MM.1S (cell line): ENCODE results near the gene POLD1.
A peak's percentile ranks its signal among the peaks of the same experiment; 100 is the strongest.
"Not testable (repeated sequence)": the region's sequence is repeated elsewhere in the genome, so short reads cannot be mapped to it uniquely, and the experiment has no call there.

Experiments used
- DNase-seq: peaks from one replicate; pipeline ENCODE4 v3.0.0-alpha.2; 2015
- H2AFZ ChIP-seq: fragments of 300-600 bp; sonication (generic); 2 replicates; pipeline ENCODE4 v1.6.0; 2016; ENCODE audit warnings: antibody characterized with exemption, low read length
- H3F3A ChIP-seq: fragments of 300-600 bp; sonication (generic); 2 replicates; pipeline ENCODE4 v1.6.1; 2016; ENCODE audit warnings: mild to moderate bottlenecking, antibody characterized with exemption, low read length, moderate library complexity, mixed read lengths; ENCODE audit not compliant: insufficient read depth
- H3K27ac ChIP-seq: fragments of 300-600 bp; sonication (generic); 2 replicates; pipeline ENCODE4 v1.5.1; 2016; ENCODE audit warnings: mild to moderate bottlenecking, low read length
- H3K27me3 ChIP-seq: fragments of 300-600 bp; sonication (generic); replicated peaks from 2 replicates; pipeline ENCODE4 v1.6.0; 2016; ENCODE audit warnings: low read length; ENCODE audit not compliant: insufficient read depth
- H3K36me3 ChIP-seq: fragments of 300-600 bp; sonication (generic); replicated peaks from 2 replicates; pipeline ENCODE4 v1.6.1; 2016; ENCODE audit warnings: mild to moderate bottlenecking, low read length, mixed read lengths; ENCODE audit not compliant: insufficient read depth
- H3K4me1 ChIP-seq: fragments of 300-600 bp; sonication (generic); 2 replicates; pipeline ENCODE4 v1.6.1; 2016; ENCODE audit warnings: low read length, mixed read lengths
- H3K4me2 ChIP-seq: fragments of 300-600 bp; sonication (generic); 2 replicates; pipeline ENCODE4 v1.6.0; 2016; ENCODE audit warnings: low read depth, low read length
- H3K4me3 ChIP-seq: fragments of 300-600 bp; sonication (generic); 2 replicates; pipeline ENCODE4 v1.5.1; 2016; ENCODE audit warnings: low read length, mixed read lengths
- H3K79me2 ChIP-seq: fragments of 300-600 bp; sonication (generic); 2 replicates; pipeline ENCODE4 v1.6.1; 2016; ENCODE audit warnings: mixed run types, low read length, mixed read lengths
- H3K9ac ChIP-seq: fragments of 300-600 bp; sonication (generic); 2 replicates; pipeline ENCODE4 v1.6.1; 2016; ENCODE audit warnings: low read length, mixed read lengths
- H3K9me2 ChIP-seq: fragments of 300-600 bp; sonication (generic); replicated peaks from 2 replicates; pipeline ENCODE4 v1.6.1; 2016; ENCODE audit warnings: mild to moderate bottlenecking, low read length, mixed read lengths; ENCODE audit not compliant: insufficient read depth
- H3K9me3 ChIP-seq: fragments of 300-600 bp; sonication (generic); replicated peaks from 2 replicates; pipeline ENCODE4 v1.6.1; 2016; ENCODE audit warnings: mild to moderate bottlenecking, low read length, mixed read lengths; ENCODE audit not compliant: insufficient read depth
- H4K20me1 ChIP-seq: fragments of 300-600 bp; sonication (generic); 2 replicates; pipeline ENCODE4 v1.6.1; 2016; ENCODE audit warnings: mild to moderate bottlenecking, low read length, moderate library complexity, mixed read lengths; ENCODE audit not compliant: insufficient read depth
- EZH2 ChIP-seq: fragments of 300-600 bp; sonication (generic); optimal IDR thresholded peaks from 2 replicates; pipeline ENCODE3; 2017; ENCODE audit warnings: low read depth, mild to moderate bottlenecking, antibody characterized with exemption, low read length, mixed read lengths
- EZH2phosphoT487 ChIP-seq: fragments of 300-600 bp; sonication (generic); IDR thresholded peaks from 2 replicates; pipeline ENCODE4 v1.6.1; 2018; ENCODE audit warnings: antibody characterized with exemption, low read length
- TF ChIP-seq, protein P1 (sequence below): fragments of 300-600 bp; sonication (generic); IDR thresholded peaks from 2 replicates; pipeline ENCODE4 v1.5.1; 2016; ENCODE audit warnings: antibody characterized with exemption, low read length, mixed read lengths

The POLD1 gene

DNA sequence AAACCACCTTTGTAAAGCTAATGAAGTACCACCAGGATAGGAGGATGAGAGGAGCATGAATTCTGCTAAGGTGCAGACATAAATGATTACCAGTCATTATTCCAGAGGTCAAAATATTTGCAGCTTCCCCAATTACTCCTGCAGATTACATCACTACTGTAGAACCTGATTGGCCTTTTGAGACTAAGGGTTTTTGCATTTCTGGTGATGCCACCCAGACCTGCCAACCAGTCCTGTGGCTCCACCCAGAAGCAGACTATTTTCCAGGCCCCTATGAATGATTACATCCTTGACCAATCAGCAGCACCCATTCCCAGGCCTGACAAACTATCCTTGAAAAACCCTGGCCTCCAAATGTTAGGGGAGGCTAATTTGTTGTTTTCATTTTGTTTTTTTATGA, 43.8 kb upstream of the POLD1 start:
- Histone ChIP-seq H3K27ac (no peak overlapping the region), H3K9me2 (no peaks in the 10 kb centered on the region), H2AFZ (no peak overlapping the region), H3K36me3 (no peaks in the 10 kb centered on the region), H3K4me2 (no peak overlapping the region), H3K9ac (no peak overlapping the region), H3K27me3 (peaks cover 82% of the 10 kb centered on the region), H3K9me3 (no peaks in the 10 kb centered on the region), H3K4me1 (no peaks in the 10 kb centered on the region), H4K20me1 (no peaks in the 10 kb centered on the region), H3K4me3 (no peak overlapping the region), H3K79me2 (no peaks in the 10 kb centered on the region), H3F3A (no peaks in the 10 kb centered on the region)
- TF ChIP-seq, protein P1, sequence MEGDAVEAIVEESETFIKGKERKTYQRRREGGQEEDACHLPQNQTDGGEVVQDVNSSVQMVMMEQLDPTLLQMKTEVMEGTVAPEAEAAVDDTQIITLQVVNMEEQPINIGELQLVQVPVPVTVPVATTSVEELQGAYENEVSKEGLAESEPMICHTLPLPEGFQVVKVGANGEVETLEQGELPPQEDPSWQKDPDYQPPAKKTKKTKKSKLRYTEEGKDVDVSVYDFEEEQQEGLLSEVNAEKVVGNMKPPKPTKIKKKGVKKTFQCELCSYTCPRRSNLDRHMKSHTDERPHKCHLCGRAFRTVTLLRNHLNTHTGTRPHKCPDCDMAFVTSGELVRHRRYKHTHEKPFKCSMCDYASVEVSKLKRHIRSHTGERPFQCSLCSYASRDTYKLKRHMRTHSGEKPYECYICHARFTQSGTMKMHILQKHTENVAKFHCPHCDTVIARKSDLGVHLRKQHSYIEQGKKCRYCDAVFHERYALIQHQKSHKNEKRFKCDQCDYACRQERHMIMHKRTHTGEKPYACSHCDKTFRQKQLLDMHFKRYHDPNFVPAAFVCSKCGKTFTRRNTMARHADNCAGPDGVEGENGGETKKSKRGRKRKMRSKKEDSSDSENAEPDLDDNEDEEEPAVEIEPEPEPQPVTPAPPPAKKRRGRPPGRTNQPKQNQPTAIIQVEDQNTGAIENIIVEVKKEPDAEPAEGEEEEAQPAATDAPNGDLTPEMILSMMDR = no peak
- TF ChIP-seq EZH2phosphoT487 (no peak), EZH2 (no peak)
- DNase-seq = no peak

GRCh38 chr19:50341091-50341564, 43.0 kb upstream of the POLD1 start:
- no peaks in the 10 kb centered on the region for H3K9me2 ChIP-seq
- H3K9ac ChIP-seq = no peak overlapping the region
- H3K36me3 ChIP-seq = no peaks in the 10 kb centered on the region
- H3K9me3 ChIP-seq = no peaks in the 10 kb centered on the region
- H4K20me1 ChIP-seq = no peaks in the 10 kb centered on the region
- DNase-seq = no peak
- H3K79me2 ChIP-seq = no peaks in the 10 kb centered on the region
- H3K4me1 ChIP-seq = no peaks in the 10 kb centered on the region
- no peak overlapping the region for H2AFZ ChIP-seq
- no peak overlapping the region for H3K4me3 ChIP-seq
- H3K4me2 ChIP-seq = no peak overlapping the region
- no peaks in the 10 kb centered on the region for H3F3A ChIP-seq
- no peak overlapping the region for H3K27ac ChIP-seq
- peaks cover 79% of the 10 kb centered on the region for H3K27me3 ChIP-seq
- no peak for TF ChIP-seq EZH2
- TF ChIP-seq EZH2phosphoT487 = no peak
- TF ChIP-seq, protein P1 = no peak

GRCh38 chr19:50344661-50345318, 39.4 kb upstream of the POLD1 start:
- H3K27me3 ChIP-seq = peaks cover 78% of the 10 kb centered on the region
- no peaks in the 10 kb centered on the region for H3K36me3 ChIP-seq
- H3K4me2 ChIP-seq = no peak overlapping the region
- no peak overlapping the region for H2AFZ ChIP-seq
- no peak overlapping the region for H3K4me3 ChIP-seq
- TF ChIP-seq EZH2phosphoT487 = no peak
- TF ChIP-seq, protein P1 = no peak
- no peak for TF ChIP-seq EZH2
- H3K27ac ChIP-seq = no peak overlapping the region
- H3K9me2 ChIP-seq = no peaks in the 10 kb centered on the region
- no peaks in the 10 kb centered on the region for H4K20me1 ChIP-seq
- no peak overlapping the region for H3K9ac ChIP-seq
- no peaks in the 10 kb centered on the region for H3K9me3 ChIP-seq
- no peaks in the 10 kb centered on the region for H3F3A ChIP-seq
- H3K79me2 ChIP-seq = no peaks in the 10 kb centered on the region
- no peak for DNase-seq
- no peaks in the 10 kb centered on the region for H3K4me1 ChIP-seq

GRCh38 chr19:50347089-50347581, 37.0 kb upstream of the POLD1 start:
- H3K9ac ChIP-seq = not testable (repeated sequence)

More at GRCh38 chr19:50347089-50347581, 37.0 kb upstream of the POLD1 start:
- H3K4me3 ChIP-seq, H3K9me3 ChIP-seq, H3K4me1 ChIP-seq, H4K20me1 ChIP-seq, H2AFZ ChIP-seq, H3K79me2 ChIP-seq, H3K9me2 ChIP-seq, H3K27ac ChIP-seq, H3K36me3 ChIP-seq, H3F3A ChIP-seq: not testable (repeated sequence)
- Histone ChIP-seq H3K4me2 (peak overlapping the region; percentile 34; the same call in 1 of the 2 replicates), H3K27me3 (peaks cover 87% of the 10 kb centered on the region)
- peak; percentile 6 for DNase-seq
